ENCODE results near the gene TCIRG1. TPM values are rescaled to one million over a fixed set of nuclear protein-coding genes. Genes with fewer than 3 reads are reported as not detected.
"Not testable (repeated sequence)": the region's sequence is repeated elsewhere in the genome, so short reads cannot be mapped to it uniquely, and the experiment has no call there.

TCIRG1 gene
- total and polyA plus RNA-seq, 2 experiments from 2014 or later: 75.9 to 118 TPM

- H3K9ac ChIP-seq; H3K4me2 ChIP-seq (ENCODE audit: unreplicated experiment); H3K27ac ChIP-seq; H3K9me2 ChIP-seq (ENCODE audit: insufficient read depth); H3F3A ChIP-seq (ENCODE audit: insufficient read depth); H2AFZ ChIP-seq; H3K36me3 ChIP-seq (ENCODE audit: low read depth); H3K9me3 ChIP-seq (ENCODE audit: low read depth); H3K27me3 ChIP-seq (replicated peaks; ENCODE audit: insufficient read depth); DNase-seq; H3K4me1 ChIP-seq (ENCODE audit: insufficient read depth); H4K20me1 ChIP-seq (ENCODE audit: insufficient read depth); H3K4me3 ChIP-seq; in situ Hi-C loops (cut with MboI); H3K79me2 ChIP-seq (ENCODE audit: insufficient read depth): not testable (repeated sequence)
- 92 to 94% methylated on average over 11 to 14 of the region's 14 CpGs for WGBS, 2 experiments (ENCODE audit: low coverage in 1 of 2, low lambda C conversion rate in 2 of 2, missing lambda C conversion rate in 2 of 2)
Measured at GRCh38 chr11:67995579-67995978, 43.2 kb upstream of the TCIRG1 start.

GRCh38 chr11:67996051-67996450 lies 42.8 kb upstream of the TCIRG1 start:
- Histone ChIP-seq H3K36me3 (ENCODE audit: low read depth) (no peaks in the 10 kb centered on the region), H3K9me2 (ENCODE audit: insufficient read depth) (no peaks in the 10 kb centered on the region), H3K9me3 (ENCODE audit: low read depth) (no peaks in the 10 kb centered on the region), H3K4me3 (no peak overlapping the region), H4K20me1 (ENCODE audit: insufficient read depth) (no peaks in the 10 kb centered on the region), H3K9ac (no peak overlapping the region), H3F3A (ENCODE audit: insufficient read depth) (no peaks in the 10 kb centered on the region), H3K27ac (no peak overlapping the region), H3K4me2 (ENCODE audit: unreplicated experiment) (no peak overlapping the region), H3K79me2 (ENCODE audit: insufficient read depth) (no peaks in the 10 kb centered on the region), H3K27me3 (replicated peaks; ENCODE audit: insufficient read depth) (no peaks in the 10 kb centered on the region), H2AFZ (no peak overlapping the region), H3K4me1 (ENCODE audit: insufficient read depth) (no peaks in the 10 kb centered on the region)
- WGBS, 2 experiments (ENCODE audit: low coverage in 1 of 2, low lambda C conversion rate in 2 of 2, missing lambda C conversion rate in 2 of 2): 95 to 100% methylated on average over 5 to 13 of the region's 13 CpGs
- in situ Hi-C loops (cut with MboI): no loop called here
- TF ChIP-seq EZH2 (IDR thresholded peaks at IDR 0.05; ENCODE audit: insufficient read depth, poor library complexity, severe bottlenecking) (no peak), EZH2phosphoT487 (IDR thresholded peaks at IDR 0.05; ENCODE audit: insufficient read depth, low read depth) (no peak)
- no peak for DNase-seq

- in situ Hi-C loops (cut with MboI): no loop called here
- 46 to 63% methylated on average over 21 to 41 of the region's 41 CpGs for WGBS, 2 experiments (ENCODE audit: low coverage in 1 of 2, low lambda C conversion rate in 2 of 2, missing lambda C conversion rate in 2 of 2)
- Histone ChIP-seq H3K9me2 (ENCODE audit: insufficient read depth) (no peaks in the 10 kb centered on the region), H3K79me2 (ENCODE audit: insufficient read depth) (no peaks in the 10 kb centered on the region), H3K4me3 (no peak overlapping the region), H3K36me3 (ENCODE audit: low read depth) (no peaks in the 10 kb centered on the region), H2AFZ (peak overlapping the region; percentile 29; the same call in 1 of the 2 replicates), H4K20me1 (ENCODE audit: insufficient read depth) (no peaks in the 10 kb centered on the region), H3F3A (ENCODE audit: insufficient read depth) (no peaks in the 10 kb centered on the region), H3K4me1 (ENCODE audit: insufficient read depth) (no peaks in the 10 kb centered on the region), H3K4me2 (ENCODE audit: unreplicated experiment) (no peak overlapping the region), H3K27ac (no peak overlapping the region), H3K9me3 (ENCODE audit: low read depth) (no peaks in the 10 kb centered on the region), H3K27me3 (replicated peaks; ENCODE audit: insufficient read depth) (no peaks in the 10 kb centered on the region), H3K9ac (no peak overlapping the region)
- TF ChIP-seq EZH2 (IDR thresholded peaks at IDR 0.05; ENCODE audit: insufficient read depth, poor library complexity, severe bottlenecking) (no peak), EZH2phosphoT487 (IDR thresholded peaks at IDR 0.05; ENCODE audit: insufficient read depth, low read depth) (no peak)
- DNase-seq: peak; percentile 73
Measured at GRCh38 chr11:67996622-67997474, 42.0 kb upstream of the TCIRG1 start.

- Histone ChIP-seq H3K9me2 (ENCODE audit: insufficient read depth) (no peaks in the 10 kb centered on the region), H3K4me3 (no peak overlapping the region), H2AFZ (peak overlapping the region; percentile 29; the same call in 1 of the 2 replicates), H3F3A (ENCODE audit: insufficient read depth) (no peaks in the 10 kb centered on the region; the same call in 1 of the 2 replicates), H3K4me2 (ENCODE audit: unreplicated experiment) (no peak overlapping the region), H3K27me3 (replicated peaks; ENCODE audit: insufficient read depth) (no peaks in the 10 kb centered on the region), H3K36me3 (ENCODE audit: low read depth) (no peaks in the 10 kb centered on the region), H3K27ac (no peak overlapping the region), H3K9ac (no peak overlapping the region), H4K20me1 (ENCODE audit: insufficient read depth) (no peaks in the 10 kb centered on the region), H3K4me1 (ENCODE audit: insufficient read depth) (no peaks in the 10 kb centered on the region), H3K9me3 (ENCODE audit: low read depth) (no peaks in the 10 kb centered on the region), H3K79me2 (ENCODE audit: insufficient read depth) (no peaks in the 10 kb centered on the region)
- in situ Hi-C loops (cut with MboI): no loop called here
- 91 to 93% methylated on average over 15 to 29 of the region's 29 CpGs for WGBS, 2 experiments (ENCODE audit: low coverage in 1 of 2, low lambda C conversion rate in 2 of 2, missing lambda C conversion rate in 2 of 2)
- no peak for DNase-seq
- TF ChIP-seq EZH2phosphoT487 (IDR thresholded peaks at IDR 0.05; ENCODE audit: insufficient read depth, low read depth) (no peak), EZH2 (IDR thresholded peaks at IDR 0.05; ENCODE audit: insufficient read depth, poor library complexity, severe bottlenecking) (no peak)
Measured at GRCh38 chr11:67997475-67997921, 41.3 kb upstream of the TCIRG1 start.
